ENCODE results near the gene HEATR9. TPM values are rescaled to one million over a fixed set of nuclear protein-coding genes. Genes with fewer than 3 reads are reported as not detected.

The HEATR9 gene
- total and polyA plus RNA-seq, 2 experiments from 2014 or later: not detected

DNA sequence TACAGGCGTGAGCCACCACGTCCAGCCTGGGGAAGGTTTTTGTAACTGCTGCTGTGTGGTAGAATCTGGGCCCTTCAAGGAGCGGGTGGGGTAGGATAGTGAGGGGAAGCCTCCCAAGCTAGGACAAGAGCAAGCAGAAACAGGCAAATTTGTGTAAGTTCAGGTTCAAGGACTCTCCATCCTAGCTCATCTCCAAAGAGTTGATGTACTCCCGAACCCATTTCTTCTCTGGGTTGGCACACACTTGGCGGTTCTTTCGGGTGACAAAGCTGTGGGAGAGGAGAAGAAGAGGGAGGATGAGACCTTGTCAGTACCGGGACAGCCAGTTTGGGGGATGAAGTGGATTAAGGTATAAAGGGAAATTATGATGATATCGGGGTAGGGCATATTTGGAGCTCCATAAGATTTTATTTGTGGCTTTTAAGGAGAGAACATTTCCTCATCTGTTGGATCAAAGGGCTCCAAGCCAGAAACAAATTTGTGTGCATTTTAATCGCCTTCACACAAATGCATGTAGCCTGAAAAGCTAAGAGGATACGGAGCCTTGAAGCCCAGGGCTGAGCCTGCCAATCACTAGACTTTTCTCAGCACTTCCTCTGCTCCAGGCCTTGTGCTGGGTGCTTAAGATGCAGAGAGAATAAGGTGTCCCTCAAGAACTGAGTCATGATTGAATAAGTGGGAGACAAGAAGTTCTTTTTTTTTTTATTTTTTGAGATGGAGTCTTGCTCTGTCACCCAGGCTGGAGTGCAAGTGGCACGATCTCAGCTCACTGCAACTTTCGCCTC, 3.7 kb upstream of the HEATR9 start:
- Histone ChIP-seq H3K9me3 (ENCODE audit: low read depth) (no peaks in the 10 kb centered on the region), H3K4me1 (ENCODE audit: insufficient read depth) (no peaks in the 10 kb centered on the region), H3K4me2 (no peak overlapping the region), H2AFZ (no peak overlapping the region), H3K36me3 (replicated peaks; ENCODE audit: insufficient read depth, low read depth) (no peaks in the 10 kb centered on the region), H4K20me1 (ENCODE audit: insufficient read depth, poor library complexity, severe bottlenecking) (no peaks in the 10 kb centered on the region), H3K27ac (no peak overlapping the region), H3K79me2 (no peaks in the 10 kb centered on the region), H3K9me2 (replicated peaks; ENCODE audit: insufficient read depth) (no peaks in the 10 kb centered on the region), H3K4me3 (no peak overlapping the region), H3K27me3 (no peaks in the 10 kb centered on the region)
- no peak for TF ChIP-seq EZH2 (IDR thresholded peaks at IDR 0.05; ENCODE audit: borderline replicate concordance)
- no peak for TF ChIP-seq EZH2phosphoT487 (IDR thresholded peaks at IDR 0.05; ENCODE audit: low read depth, severe bottlenecking, unreplicated experiment)
- TF ChIP-seq, protein P1, sequence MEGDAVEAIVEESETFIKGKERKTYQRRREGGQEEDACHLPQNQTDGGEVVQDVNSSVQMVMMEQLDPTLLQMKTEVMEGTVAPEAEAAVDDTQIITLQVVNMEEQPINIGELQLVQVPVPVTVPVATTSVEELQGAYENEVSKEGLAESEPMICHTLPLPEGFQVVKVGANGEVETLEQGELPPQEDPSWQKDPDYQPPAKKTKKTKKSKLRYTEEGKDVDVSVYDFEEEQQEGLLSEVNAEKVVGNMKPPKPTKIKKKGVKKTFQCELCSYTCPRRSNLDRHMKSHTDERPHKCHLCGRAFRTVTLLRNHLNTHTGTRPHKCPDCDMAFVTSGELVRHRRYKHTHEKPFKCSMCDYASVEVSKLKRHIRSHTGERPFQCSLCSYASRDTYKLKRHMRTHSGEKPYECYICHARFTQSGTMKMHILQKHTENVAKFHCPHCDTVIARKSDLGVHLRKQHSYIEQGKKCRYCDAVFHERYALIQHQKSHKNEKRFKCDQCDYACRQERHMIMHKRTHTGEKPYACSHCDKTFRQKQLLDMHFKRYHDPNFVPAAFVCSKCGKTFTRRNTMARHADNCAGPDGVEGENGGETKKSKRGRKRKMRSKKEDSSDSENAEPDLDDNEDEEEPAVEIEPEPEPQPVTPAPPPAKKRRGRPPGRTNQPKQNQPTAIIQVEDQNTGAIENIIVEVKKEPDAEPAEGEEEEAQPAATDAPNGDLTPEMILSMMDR (IDR thresholded peaks at IDR 0.05; ENCODE audit: poor library complexity): no peak
- DNase-seq (ENCODE audit: low spot score): no peak
- 96% methylated on average over 12 of the region's 12 CpGs for WGBS (ENCODE audit: low lambda C conversion rate, missing lambda C conversion rate)

DNA sequence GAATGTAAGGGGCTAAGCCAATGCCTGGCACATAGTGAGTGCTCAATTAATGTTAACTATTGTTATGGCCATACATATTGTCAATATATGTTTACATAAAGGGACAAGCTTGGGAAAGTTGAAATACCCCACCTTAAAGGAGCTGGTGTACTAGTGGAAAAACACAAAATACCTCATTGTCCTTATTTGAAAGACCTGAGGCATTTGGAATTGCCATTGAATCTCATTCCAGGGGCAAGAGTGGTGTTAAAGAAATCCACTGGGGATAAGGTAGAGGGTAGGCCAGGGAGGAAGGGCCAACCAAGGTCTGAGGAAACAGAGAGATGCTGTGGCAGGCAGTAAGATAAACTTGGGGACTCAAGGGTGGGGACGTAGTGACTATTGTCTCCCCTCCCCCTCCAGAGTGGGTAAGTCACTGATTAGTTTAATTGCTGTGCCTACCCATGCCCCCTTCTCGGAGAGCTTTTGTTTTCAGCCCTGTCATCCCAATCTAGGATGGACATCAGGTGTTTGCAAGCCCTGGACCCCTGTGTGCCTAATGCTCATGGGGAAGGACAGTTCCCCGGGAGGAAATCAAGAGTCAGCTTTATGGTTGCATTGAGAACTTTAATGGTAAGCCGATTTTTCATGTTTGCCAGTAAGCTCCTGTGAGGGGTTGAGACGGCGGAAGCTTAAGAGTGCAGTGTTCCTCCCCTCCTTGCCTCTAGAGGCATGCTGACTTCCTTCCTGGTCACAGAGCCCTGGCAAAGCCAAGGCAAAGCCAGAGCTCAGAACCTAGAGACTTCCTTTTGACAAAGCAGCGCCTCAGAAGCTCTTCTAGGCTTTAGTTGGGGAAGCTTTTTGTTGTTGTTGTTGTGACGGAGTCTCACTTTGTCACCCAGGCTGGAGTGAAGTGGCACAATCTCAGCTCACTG, 2.5 kb upstream of the HEATR9 start:
- WGBS (ENCODE audit: low lambda C conversion rate, missing lambda C conversion rate): 86% methylated on average over 8 of the region's 8 CpGs
- Histone ChIP-seq H3K4me2 (no peak overlapping the region), H3K9me2 (replicated peaks; ENCODE audit: insufficient read depth) (no peaks in the 10 kb centered on the region), H3K4me1 (ENCODE audit: insufficient read depth) (no peaks in the 10 kb centered on the region), H4K20me1 (ENCODE audit: insufficient read depth, poor library complexity, severe bottlenecking) (no peaks in the 10 kb centered on the region), H3K4me3 (no peak overlapping the region), H3K27ac (no peak overlapping the region), H3K79me2 (no peaks in the 10 kb centered on the region), H3K36me3 (replicated peaks; ENCODE audit: insufficient read depth, low read depth) (no peaks in the 10 kb centered on the region), H2AFZ (no peak overlapping the region), H3K27me3 (no peaks in the 10 kb centered on the region), H3K9me3 (ENCODE audit: low read depth) (no peaks in the 10 kb centered on the region)
- no peak for DNase-seq (ENCODE audit: low spot score)
- TF ChIP-seq EZH2 (IDR thresholded peaks at IDR 0.05; ENCODE audit: borderline replicate concordance): no peak
- TF ChIP-seq, protein P1 (IDR thresholded peaks at IDR 0.05; ENCODE audit: poor library complexity): no peak
- no peak for TF ChIP-seq EZH2phosphoT487 (IDR thresholded peaks at IDR 0.05; ENCODE audit: low read depth, severe bottlenecking, unreplicated experiment)

DNA sequence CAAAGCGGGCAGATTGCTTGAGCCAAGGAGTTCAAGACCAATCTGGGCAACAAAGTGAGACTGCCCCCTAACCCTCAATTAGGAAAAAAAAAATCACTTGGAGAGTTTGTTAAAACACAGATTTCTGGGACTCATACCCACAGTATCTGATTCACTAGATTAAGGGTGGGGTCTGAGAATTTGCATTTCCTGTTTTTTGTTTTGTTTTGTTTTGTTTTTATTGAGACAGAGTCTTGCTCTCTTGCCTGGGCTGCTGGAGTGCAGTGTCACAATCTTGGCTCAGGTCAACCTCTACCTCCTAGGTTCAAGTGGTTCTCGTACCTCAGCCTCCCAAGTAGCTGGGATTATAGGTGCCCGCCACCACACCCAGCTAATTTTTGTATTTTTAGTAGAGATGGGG, 1.1 kb downstream of the HEATR9 start:
- H3K79me2 ChIP-seq: no peaks in the 10 kb centered on the region
- H3K4me2 ChIP-seq: no peak overlapping the region
- no peak overlapping the region for H2AFZ ChIP-seq
- no peaks in the 10 kb centered on the region for H3K27me3 ChIP-seq
- H3K4me1 ChIP-seq (ENCODE audit: insufficient read depth): peaks cover 8% of the 10 kb centered on the region
- TF ChIP-seq, protein P1 (IDR thresholded peaks at IDR 0.05; ENCODE audit: poor library complexity): no peak
- TF ChIP-seq EZH2 (IDR thresholded peaks at IDR 0.05; ENCODE audit: borderline replicate concordance) (no peak), EZH2phosphoT487 (IDR thresholded peaks at IDR 0.05; ENCODE audit: low read depth, severe bottlenecking, unreplicated experiment) (no peak)
- no peaks in the 10 kb centered on the region for H3K36me3 ChIP-seq (replicated peaks; ENCODE audit: insufficient read depth, low read depth)
- no peak overlapping the region for H3K27ac ChIP-seq
- no peaks in the 10 kb centered on the region for H4K20me1 ChIP-seq (ENCODE audit: insufficient read depth, poor library complexity, severe bottlenecking)
- DNase-seq (ENCODE audit: low spot score): no peak
- no peaks in the 10 kb centered on the region for H3K9me3 ChIP-seq (ENCODE audit: low read depth)
- WGBS (ENCODE audit: low lambda C conversion rate, missing lambda C conversion rate): 80% methylated on average over 3 of the region's 3 CpGs
- no peaks in the 10 kb centered on the region for H3K9me2 ChIP-seq (replicated peaks; ENCODE audit: insufficient read depth)
- H3K4me3 ChIP-seq: no peak overlapping the region

Data from hepatocyte (in vitro differentiated cells).